Neural cell (in vitro differentiated cells): ENCODE measurements around the gene SLC16A2. TPM values are rescaled to one million over a fixed set of nuclear protein-coding genes. Genes with fewer than 3 reads are reported as not detected.

Experiments
- H2AFZ ChIP-seq: fragments of 200-600, 300-800 bp; sonication (generic), shearing (Covaris generic); 2 replicates; pipeline ENCODE4 v1.6.0; 2014; ENCODE audit warnings: low read depth, mild to moderate bottlenecking, antibody characterized with exemption, low read length, moderate library complexity
- H3F3A ChIP-seq: fragments of 200-600 bp; shearing (Covaris generic); 2 replicates; pipeline ENCODE4 v1.6.1; 2016; ENCODE audit warnings: mild to moderate bottlenecking, moderate library complexity, mixed read lengths, antibody characterized with exemption, low read length; ENCODE audit not compliant: insufficient read depth, poor library complexity, severe bottlenecking
- H3K27ac ChIP-seq: fragments of 200-600, 300-800 bp; sonication (generic), shearing (Covaris generic); 2 replicates; pipeline ENCODE4 v1.5.1; 2014; ENCODE audit warnings: mild to moderate bottlenecking, low read length, moderate library complexity
- H3K27me3 ChIP-seq: fragments of 300-800, 200-600 bp; sonication (generic), shearing (Covaris generic); 2 replicates; pipeline ENCODE4 v1.6.0; 2014; ENCODE audit warnings: mild to moderate bottlenecking, low read depth, low read length, moderate library complexity; ENCODE audit not compliant: insufficient read depth
- H3K36me3 ChIP-seq: fragments of 300-800, 200-600 bp; sonication (generic), shearing (Covaris generic); 2 replicates; pipeline ENCODE4 v1.5.1; 2014; ENCODE audit warnings: mild to moderate bottlenecking, antibody characterized with exemption, low read length, moderate library complexity; ENCODE audit not compliant: insufficient read depth
- H3K4me2 ChIP-seq: fragments of 300-800, 200-600 bp; sonication (generic), shearing (Covaris generic); 2 replicates; pipeline ENCODE4 v1.6.0; 2014; ENCODE audit warnings: mild to moderate bottlenecking, low read length
- H3K4me3 ChIP-seq: fragments of 300-800, 200-600 bp; sonication (generic), shearing (Covaris generic); 2 replicates; pipeline ENCODE4 v1.5.1; 2014; ENCODE audit warnings: mild to moderate bottlenecking, low read length, moderate library complexity
- H3K79me2 ChIP-seq: fragments of 200-600 bp; shearing (Covaris generic); replicated peaks from 2 replicates; pipeline ENCODE4 v1.6.0; 2014; ENCODE audit warnings: mild to moderate bottlenecking, low read length, moderate library complexity; ENCODE audit not compliant: insufficient read depth
- H3K9ac ChIP-seq: fragments of 300-800, 200-600 bp; sonication (generic), shearing (Covaris generic); 2 replicates; pipeline ENCODE4 v1.6.1; 2016; ENCODE audit warnings: mild to moderate bottlenecking, low read length, mixed read lengths
- H3K9me2 ChIP-seq: fragments of 200-600 bp; shearing (Covaris generic); 2 replicates; pipeline ENCODE4 v1.6.1; 2016; ENCODE audit warnings: mild to moderate bottlenecking, low read length, mixed read lengths; ENCODE audit not compliant: insufficient read depth
- H3K9me3 ChIP-seq: fragments of 200-600, 300-800 bp; sonication (generic), shearing (Covaris generic); 2 replicates; pipeline ENCODE4 v1.6.1; 2016; ENCODE audit warnings: mild to moderate bottlenecking, mixed run types, low read length, moderate library complexity, mixed read lengths
- H4K20me1 ChIP-seq: fragments of 200-600 bp; shearing (Covaris generic); 2 replicates; pipeline ENCODE4 v1.6.1; 2016; ENCODE audit warnings: mild to moderate bottlenecking, mixed run types; ENCODE audit not compliant: insufficient read depth
- EP300 ChIP-seq: fragments of 450-650 bp; conservative IDR thresholded peaks from 2 replicates; pipeline ENCODE4 v1.6.1; 2014; ENCODE audit warnings: antibody characterized with exemption, mild to moderate bottlenecking, moderate library complexity; ENCODE audit not compliant: poor library complexity, severe bottlenecking
- EZH2 ChIP-seq: fragments of 200-600, 300-800 bp; shearing (Covaris generic), sonication (generic); IDR thresholded peaks from 2 replicates; pipeline ENCODE4 v1.6.1; 2014; ENCODE audit warnings: antibody characterized with exemption, low read length, borderline replicate concordance, mild to moderate bottlenecking; ENCODE audit not compliant: insufficient read depth, poor library complexity, severe bottlenecking
- MXI1 ChIP-seq: fragments of 450-650 bp; conservative IDR thresholded peaks from 2 replicates; pipeline ENCODE4 v1.6.1; 2014; ENCODE audit warnings: antibody characterized with exemption, mild to moderate bottlenecking; ENCODE audit not compliant: poor library complexity, severe bottlenecking
- POLR2AphosphoS5 ChIP-seq: IDR thresholded peaks from 2 replicates; pipeline ENCODE4 v1.6.1; 2012
- RAD21 ChIP-seq: fragments of 450-650 bp; conservative IDR thresholded peaks from 2 replicates; pipeline ENCODE4 v1.6.1; 2014; ENCODE audit warnings: antibody characterized with exemption, mild to moderate bottlenecking, moderate library complexity
- SMC3 ChIP-seq: fragments of 450-650 bp; conservative IDR thresholded peaks from 2 replicates; pipeline ENCODE4 v1.6.1; 2014; ENCODE audit warnings: antibody characterized with exemption, mild to moderate bottlenecking, moderate library complexity; ENCODE audit not compliant: poor library complexity
- TAF1 ChIP-seq: IDR thresholded peaks from 2 replicates; pipeline ENCODE4 v1.6.1; 2012; ENCODE audit warnings: low read depth
- polyA plus RNA-seq: library from polyadenylated mRNA; depleted of rRNA; stranded (reverse); fragments of >200 nt; gene quantifications from 2 replicates; pipeline ENCODE4 v1.2.3, GENCODE V29; 2014
- TF ChIP-seq, protein P1 (sequence below): IDR thresholded peaks from 2 replicates; pipeline ENCODE4 v1.6.1; 2012; ENCODE audit warnings: borderline replicate concordance
- TF ChIP-seq, protein P2 (sequence below): fragments of 450-650 bp; IDR thresholded peaks from 2 replicates; pipeline ENCODE4 v1.5.1; 2014; ENCODE audit warnings: antibody characterized with exemption, mild to moderate bottlenecking, moderate library complexity; ENCODE audit not compliant: poor library complexity, severe bottlenecking

SLC16A2 gene
- polyA plus RNA-seq, 1 donor from 2014 or later: 14.5 TPM

DNA sequence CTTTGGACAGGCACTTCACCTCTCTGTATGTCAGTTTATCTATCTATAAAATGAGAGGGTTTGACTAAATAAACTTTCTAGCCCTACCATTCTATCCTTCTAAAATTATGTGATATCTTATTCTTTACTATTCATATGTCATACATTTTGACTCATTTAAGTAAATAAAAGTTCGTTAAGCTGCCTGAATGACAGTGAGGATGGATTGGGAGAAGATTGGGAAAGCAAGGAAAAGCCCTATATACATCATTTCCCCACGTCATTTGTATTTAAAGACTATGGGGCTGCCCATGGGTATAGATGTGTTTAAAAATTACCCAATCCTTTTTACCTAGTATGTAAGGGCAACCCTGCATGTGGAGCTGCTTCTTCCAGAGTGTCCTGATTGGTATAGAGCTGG lies 5.3 kb downstream of the SLC16A2 start:
- no peaks in the 10 kb centered on the region for H3F3A ChIP-seq
- H3K9me2 ChIP-seq: no peaks in the 10 kb centered on the region
- no peak overlapping the region for H3K4me2 ChIP-seq
- TF ChIP-seq, protein P1, sequence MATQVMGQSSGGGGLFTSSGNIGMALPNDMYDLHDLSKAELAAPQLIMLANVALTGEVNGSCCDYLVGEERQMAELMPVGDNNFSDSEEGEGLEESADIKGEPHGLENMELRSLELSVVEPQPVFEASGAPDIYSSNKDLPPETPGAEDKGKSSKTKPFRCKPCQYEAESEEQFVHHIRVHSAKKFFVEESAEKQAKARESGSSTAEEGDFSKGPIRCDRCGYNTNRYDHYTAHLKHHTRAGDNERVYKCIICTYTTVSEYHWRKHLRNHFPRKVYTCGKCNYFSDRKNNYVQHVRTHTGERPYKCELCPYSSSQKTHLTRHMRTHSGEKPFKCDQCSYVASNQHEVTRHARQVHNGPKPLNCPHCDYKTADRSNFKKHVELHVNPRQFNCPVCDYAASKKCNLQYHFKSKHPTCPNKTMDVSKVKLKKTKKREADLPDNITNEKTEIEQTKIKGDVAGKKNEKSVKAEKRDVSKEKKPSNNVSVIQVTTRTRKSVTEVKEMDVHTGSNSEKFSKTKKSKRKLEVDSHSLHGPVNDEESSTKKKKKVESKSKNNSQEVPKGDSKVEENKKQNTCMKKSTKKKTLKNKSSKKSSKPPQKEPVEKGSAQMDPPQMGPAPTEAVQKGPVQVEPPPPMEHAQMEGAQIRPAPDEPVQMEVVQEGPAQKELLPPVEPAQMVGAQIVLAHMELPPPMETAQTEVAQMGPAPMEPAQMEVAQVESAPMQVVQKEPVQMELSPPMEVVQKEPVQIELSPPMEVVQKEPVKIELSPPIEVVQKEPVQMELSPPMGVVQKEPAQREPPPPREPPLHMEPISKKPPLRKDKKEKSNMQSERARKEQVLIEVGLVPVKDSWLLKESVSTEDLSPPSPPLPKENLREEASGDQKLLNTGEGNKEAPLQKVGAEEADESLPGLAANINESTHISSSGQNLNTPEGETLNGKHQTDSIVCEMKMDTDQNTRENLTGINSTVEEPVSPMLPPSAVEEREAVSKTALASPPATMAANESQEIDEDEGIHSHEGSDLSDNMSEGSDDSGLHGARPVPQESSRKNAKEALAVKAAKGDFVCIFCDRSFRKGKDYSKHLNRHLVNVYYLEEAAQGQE: no peak
- TF ChIP-seq SMC3: no peak
- TF ChIP-seq TAF1: no peak
- TF ChIP-seq, protein P2, sequence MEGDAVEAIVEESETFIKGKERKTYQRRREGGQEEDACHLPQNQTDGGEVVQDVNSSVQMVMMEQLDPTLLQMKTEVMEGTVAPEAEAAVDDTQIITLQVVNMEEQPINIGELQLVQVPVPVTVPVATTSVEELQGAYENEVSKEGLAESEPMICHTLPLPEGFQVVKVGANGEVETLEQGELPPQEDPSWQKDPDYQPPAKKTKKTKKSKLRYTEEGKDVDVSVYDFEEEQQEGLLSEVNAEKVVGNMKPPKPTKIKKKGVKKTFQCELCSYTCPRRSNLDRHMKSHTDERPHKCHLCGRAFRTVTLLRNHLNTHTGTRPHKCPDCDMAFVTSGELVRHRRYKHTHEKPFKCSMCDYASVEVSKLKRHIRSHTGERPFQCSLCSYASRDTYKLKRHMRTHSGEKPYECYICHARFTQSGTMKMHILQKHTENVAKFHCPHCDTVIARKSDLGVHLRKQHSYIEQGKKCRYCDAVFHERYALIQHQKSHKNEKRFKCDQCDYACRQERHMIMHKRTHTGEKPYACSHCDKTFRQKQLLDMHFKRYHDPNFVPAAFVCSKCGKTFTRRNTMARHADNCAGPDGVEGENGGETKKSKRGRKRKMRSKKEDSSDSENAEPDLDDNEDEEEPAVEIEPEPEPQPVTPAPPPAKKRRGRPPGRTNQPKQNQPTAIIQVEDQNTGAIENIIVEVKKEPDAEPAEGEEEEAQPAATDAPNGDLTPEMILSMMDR: no peak
- TF ChIP-seq EZH2: no peak
- TF ChIP-seq RAD21: no peak
- TF ChIP-seq MXI1: no peak
- H4K20me1 ChIP-seq: no peaks in the 10 kb centered on the region
- H3K79me2 ChIP-seq: peaks cover 23% of the 10 kb centered on the region
- no peak overlapping the region for H3K27ac ChIP-seq
- H3K36me3 ChIP-seq: no peaks in the 10 kb centered on the region
- no peak overlapping the region for H3K4me3 ChIP-seq
- no peaks in the 10 kb centered on the region for H3K27me3 ChIP-seq
- H2AFZ ChIP-seq: no peak overlapping the region
- no peaks in the 10 kb centered on the region for H3K9me3 ChIP-seq
- no peak overlapping the region for H3K9ac ChIP-seq

DNA sequence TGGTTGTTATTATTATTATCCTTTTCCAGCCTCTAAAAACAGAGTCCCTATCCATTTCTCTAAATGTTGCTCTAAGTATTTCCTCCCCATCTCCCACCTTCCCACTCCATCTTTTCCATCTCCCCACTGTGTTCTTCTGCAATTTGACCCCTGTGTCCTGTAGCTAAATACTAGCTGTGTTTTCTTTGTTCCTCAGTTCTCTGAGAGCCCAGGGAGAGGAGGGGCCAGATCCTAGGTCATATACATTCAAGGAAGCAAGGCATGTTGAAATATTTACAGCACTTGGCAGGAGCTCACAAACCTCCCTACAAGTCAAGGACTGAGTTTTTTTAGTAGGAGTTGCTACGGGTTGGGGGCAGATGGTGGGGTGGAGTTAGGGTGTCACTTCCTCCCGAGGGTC lies 10.5 kb downstream of the SLC16A2 start:
- Histone ChIP-seq H3K4me2 (no peak overlapping the region), H3K9me2 (no peaks in the 10 kb centered on the region), H3K9me3 (no peaks in the 10 kb centered on the region), H3K27ac (no peak overlapping the region), H3K27me3 (no peaks in the 10 kb centered on the region), H2AFZ (no peak overlapping the region), H3K9ac (no peak overlapping the region), H3K79me2 (no peaks in the 10 kb centered on the region), H3F3A (no peaks in the 10 kb centered on the region), H3K4me3 (no peak overlapping the region), H3K36me3 (no peaks in the 10 kb centered on the region), H4K20me1 (no peaks in the 10 kb centered on the region)
- TF ChIP-seq MXI1 (no peak), EP300 (no peak), TAF1 (no peak), EZH2 (no peak), SMC3 (no peak), POLR2AphosphoS5 (no peak), RAD21 (no peak)
- TF ChIP-seq, protein P2: no peak
- TF ChIP-seq, protein P1: no peak
